IMR-90 (cell line): ENCODE results near the gene NOM1. TPM values are rescaled to one million over a fixed set of nuclear protein-coding genes. Genes with fewer than 3 reads are reported as not detected.

Source experiments
- ATAC-seq: fragments of 200-7000 bp; cut with Tn5 transposase; 2 replicates; pipeline ENCODE4 v1.9.1; 2020; ENCODE audit warnings: low read depth, mild to moderate bottlenecking, moderate library complexity
- BruUV-seq: library from RNA; stranded (reverse); fragments of 400-500 nt; replicated peaks from 2 replicates; lab custom pipeline; 2021; lab: Mats Ljungman, UMichigan
- CTCF ChIA-PET: fragments of 300-600 bp; formaldehyde crosslinking; extraction: SDS; loops from one replicate; lab custom pipeline; 2021; ENCODE audit warnings: antibody characterized with exemption; lab: Yijun Ruan, JAX
- POLR2A ChIA-PET: fragments of 300-600 bp; sonication (Branson Sonifier 250); formaldehyde crosslinking; loops from one replicate; lab custom pipeline; 2022; ENCODE audit warnings: antibody characterized with exemption; ENCODE audit not compliant: unreplicated experiment; lab: Charles Lee
- DNase-seq: peaks from one replicate; pipeline ENCODE4 v3.0.0; 2013
- H2AFZ ChIP-seq: replicated peaks from 2 replicates; pipeline ENCODE3; 2013; ENCODE audit warnings: low read length, mild to moderate bottlenecking; ENCODE audit not compliant: poor library complexity
- H2AK5ac ChIP-seq: 2 replicates; pipeline ENCODE4 v1.6.1; 2013; ENCODE audit warnings: low read depth, low read length, inconsistent platforms
- H2AK9ac ChIP-seq: replicated peaks from 2 replicates; pipeline ENCODE3; 2013; ENCODE audit warnings: mild to moderate bottlenecking, low read depth, low read length, moderate library complexity; ENCODE audit not compliant: poor library complexity
- H2BK120ac ChIP-seq: 2 replicates; pipeline ENCODE4 v1.6.1; 2013; ENCODE audit warnings: low read depth, low read length, inconsistent platforms
- H2BK15ac ChIP-seq: 3 replicates; pipeline ENCODE4 v1.6.1; 2013; ENCODE audit warnings: low read depth, low read length, inconsistent platforms
- H2BK20ac ChIP-seq: 2 replicates; pipeline ENCODE4 v1.6.1; 2013; ENCODE audit warnings: low read depth, mild to moderate bottlenecking, inconsistent platforms, low read length, moderate library complexity
- H2BK5ac ChIP-seq: 2 replicates; pipeline ENCODE4 v1.6.1; 2013; ENCODE audit warnings: mild to moderate bottlenecking, low read depth, low read length, inconsistent platforms; ENCODE audit not compliant: poor library complexity, severe bottlenecking
- H3K14ac ChIP-seq: replicated peaks from 2 replicates; pipeline ENCODE4 v1.6.1; 2013; ENCODE audit warnings: low read depth, low read length, inconsistent platforms
- H3K18ac ChIP-seq: 2 replicates; pipeline ENCODE4 v1.6.1; 2013; ENCODE audit warnings: low read depth, low read length, control low read depth
- H3K23ac ChIP-seq: 2 replicates; pipeline ENCODE4 v1.6.1; 2013; ENCODE audit warnings: low read depth, low read length, inconsistent platforms
- H3K27ac ChIP-seq: 2 replicates; pipeline ENCODE4 v1.5.1; 2013; ENCODE audit warnings: mild to moderate bottlenecking, control low read depth, low read length; ENCODE audit not compliant: insufficient read depth
- H3K27me3 ChIP-seq: 2 replicates; pipeline ENCODE4 v1.6.1; 2013; ENCODE audit warnings: low read length; ENCODE audit not compliant: control insufficient read depth, insufficient read depth
- H3K36me3 ChIP-seq: 2 replicates; pipeline ENCODE4 v1.6.1; 2013; ENCODE audit warnings: low read length, mixed read lengths; ENCODE audit not compliant: control insufficient read depth, insufficient read depth
- H3K4ac ChIP-seq: 2 replicates; pipeline ENCODE4 v1.6.1; 2013; ENCODE audit warnings: low read depth, low read length, inconsistent platforms
- H3K4me1 ChIP-seq: 2 replicates; pipeline ENCODE4 v1.6.1; 2013; ENCODE audit warnings: low read length, mixed read lengths; ENCODE audit not compliant: control insufficient read depth, insufficient read depth
- H3K4me2 ChIP-seq: 2 replicates; pipeline ENCODE4 v1.6.1; 2013; ENCODE audit warnings: low read depth, mild to moderate bottlenecking, control low read depth, low read length, moderate library complexity
- H3K4me3 ChIP-seq: 2 replicates; pipeline ENCODE4 v1.5.1; 2013; ENCODE audit warnings: low read depth, mild to moderate bottlenecking, control low read depth, low read length, moderate library complexity; ENCODE audit not compliant: insufficient read depth
- H3K56ac ChIP-seq: 2 replicates; pipeline ENCODE4 v1.6.1; 2013; ENCODE audit warnings: low read length, inconsistent platforms; ENCODE audit not compliant: insufficient read depth; ENCODE audit errors: extremely low read depth
- H3K79me1 ChIP-seq, 2 experiments: 2 replicates each; pipeline ENCODE4 v1.6.1; 2013; ENCODE audit warnings: low read length in 2 of 2, inconsistent platforms in 1 of 2, low read depth in 1 of 2
- H3K9ac ChIP-seq: 2 replicates; pipeline ENCODE4 v1.6.1; 2013; ENCODE audit warnings: low read depth, low read length, control low read depth
- H3K9me1 ChIP-seq: 2 replicates; pipeline ENCODE4 v1.6.1; 2013; ENCODE audit warnings: low read length, inconsistent platforms; ENCODE audit not compliant: insufficient read depth
- H3K9me3 ChIP-seq: 2 replicates; pipeline ENCODE4 v1.6.1; 2013; ENCODE audit warnings: low read length; ENCODE audit not compliant: control insufficient read depth, insufficient read depth
- H4K20me1 ChIP-seq: 2 replicates; pipeline ENCODE4 v1.6.1; 2013; ENCODE audit warnings: low read length, inconsistent platforms; ENCODE audit not compliant: insufficient read depth
- H4K5ac ChIP-seq: 2 replicates; pipeline ENCODE4 v1.6.1; 2013; ENCODE audit warnings: mild to moderate bottlenecking, low read depth, low read length, control low read depth
- H4K8ac ChIP-seq, 2 experiments: 2 replicates each; pipeline ENCODE4 v1.6.1; 2013; ENCODE audit warnings: low read depth in 2 of 2, low read length in 2 of 2, control low read depth in 1 of 2, inconsistent platforms in 1 of 2
- H4K91ac ChIP-seq: 2 replicates; pipeline ENCODE4 v1.6.1; 2013; ENCODE audit warnings: low read depth, low read length, inconsistent platforms; ENCODE audit not compliant: insufficient read depth
- BHLHE40 ChIP-seq: fragments of 150-350 bp; IDR thresholded peaks from 2 replicates; pipeline ENCODE4 v1.6.1; 2016; ENCODE audit warnings: mild to moderate bottlenecking, low read depth, low read length
- CEBPB ChIP-seq: IDR thresholded peaks from 2 replicates; pipeline ENCODE4 v1.6.1; 2012; ENCODE audit warnings: low read depth, low read length, improper control_type of control experiment
- CHD1 ChIP-seq: IDR thresholded peaks from 2 replicates; pipeline ENCODE4 v1.6.1; 2012; ENCODE audit warnings: low read depth, low read length, improper control_type of control experiment
- CTCF ChIP-seq: conservative IDR thresholded peaks from 2 replicates; pipeline ENCODE4 v1.5.1; 2012; ENCODE audit warnings: mild to moderate bottlenecking, low read depth, low read length, improper control_type of control experiment
- ELK1 ChIP-seq: fragments of 150-350 bp; IDR thresholded peaks from 2 replicates; pipeline ENCODE4 v1.6.1; 2016; ENCODE audit warnings: low read depth, mild to moderate bottlenecking, low read length, moderate library complexity, borderline replicate concordance
- FOS ChIP-seq: fragments of 150-350 bp; IDR thresholded peaks from 2 replicates; pipeline ENCODE4 v1.6.1; 2016; ENCODE audit warnings: low read depth, low read length
- MAFK ChIP-seq: IDR thresholded peaks from 2 replicates; pipeline ENCODE4 v1.6.1; 2012; ENCODE audit warnings: low read depth, low read length, improper control_type of control experiment
- MAZ ChIP-seq: IDR thresholded peaks from 2 replicates; pipeline ENCODE4 v1.6.1; 2012; ENCODE audit warnings: low read depth, mild to moderate bottlenecking, low read length, improper control_type of control experiment, moderate library complexity, borderline replicate concordance
- MXI1 ChIP-seq: IDR thresholded peaks from 2 replicates; pipeline ENCODE4 v1.6.1; 2012; ENCODE audit warnings: low read depth, mild to moderate bottlenecking, low read length, moderate library complexity, borderline replicate concordance
- NFE2L2 ChIP-seq: fragments of 150-350 bp; IDR thresholded peaks from 2 replicates; pipeline ENCODE4 v1.6.1; 2016; ENCODE audit warnings: low read depth, mild to moderate bottlenecking, low read length
- POLR2A ChIP-seq: IDR thresholded peaks from 2 replicates; pipeline ENCODE4 v1.6.1; 2012; ENCODE audit warnings: mild to moderate bottlenecking, low read depth, low read length
- RAD21 ChIP-seq: IDR thresholded peaks from 2 replicates; pipeline ENCODE4 v1.6.1; 2012; ENCODE audit warnings: low read length, improper control_type of control experiment
- RCOR1 ChIP-seq: IDR thresholded peaks from 2 replicates; pipeline ENCODE4 v1.6.1; 2012; ENCODE audit warnings: mild to moderate bottlenecking, low read length, improper control_type of control experiment; ENCODE audit not compliant: insufficient replicate concordance
- RFX5 ChIP-seq: IDR thresholded peaks from 2 replicates; pipeline ENCODE4 v1.8.0; 2012; ENCODE audit warnings: low read depth, mild to moderate bottlenecking, low read length, moderate library complexity
- SMC3 ChIP-seq: fragments of 150-350 bp; IDR thresholded peaks from 2 replicates; pipeline ENCODE4 v1.6.1; 2016; ENCODE audit warnings: low read depth, mild to moderate bottlenecking, antibody characterized with exemption, low read length, moderate library complexity
- USF2 ChIP-seq: fragments of 150-350 bp; IDR thresholded peaks from 2 replicates; pipeline ENCODE4 v1.6.1; 2017; ENCODE audit warnings: mild to moderate bottlenecking, antibody characterized with exemption, low read length, low read depth
- WGBS, 2 experiments: methylation state at CpG; one replicate each; pipeline versions ENCODE4 v1.1.5 to v1.1.7; 2013; ENCODE audit warnings: missing lambda C conversion rate in 2 of 2; ENCODE audit not compliant: insufficient read length in 1 of 2; ENCODE audit errors: extremely low coverage in 2 of 2; 5-methylcytosine and 5-hydroxymethylcytosine counted together
- dilution Hi-C: fragments of 300-500 bp; cut with HindIII; formaldehyde crosslinking; loops from one replicate; pipeline ENCODE4 v1.14.3; 2018; ENCODE audit warnings: low sequenced_read_pairs; ENCODE audit not compliant: unreplicated experiment
- in situ Hi-C: fragments of 300-500 bp; cut with MboI; formaldehyde crosslinking; loops from 3 replicates; pipeline ENCODE4 v1.14.3; 2019; ENCODE audit warnings: low sequenced_read_pairs, inconsistent platforms, mixed read lengths
- intact Hi-C: fragments of 100-400 bp; cut with micrococcal nuclease; formaldehyde crosslinking; loops from 2 replicates; pipeline ENCODE4 v1.10.0; 2022
- polyA plus RNA-seq, 3 experiments: library from polyadenylated mRNA; depleted of rRNA; stranded (reverse); fragments of >200 nt; gene quantifications; 2 replicates each; pipeline ENCODE4 v1.2.3, GENCODE V29; 2012; ENCODE audit warnings: low replicate concordance in 1 of 3
- total RNA-seq: library from RNA; depleted of rRNA; stranded (reverse); fragments of >200 nt; gene quantifications from 2 replicates; pipeline ENCODE4 v1.2.3, GENCODE V29; 2012

Gene NOM1
- total and polyA plus RNA-seq, 2 of the 4 experiments (the other 2 are of a cell fraction): 15.3 to 15.4 TPM

- Histone ChIP-seq H2BK5ac (no peak overlapping the region), H4K91ac (no peak overlapping the region), H3K56ac (no peak overlapping the region), H3K4ac (no peak overlapping the region), H2AK5ac (no peak overlapping the region), H2AFZ (no peak overlapping the region), H3K18ac (no peak overlapping the region), H2BK120ac (no peak overlapping the region), H4K8ac (no peak overlapping the region), H3K23ac (no peak overlapping the region), H3K4me2 (no peak overlapping the region), H2BK15ac (no peak overlapping the region), H3K27ac (no peak overlapping the region), H2BK20ac (no peak overlapping the region), H3K14ac (no peak overlapping the region), H3K4me1 (no peaks in the 10 kb centered on the region), H3K27me3 (no peaks in the 10 kb centered on the region), H4K5ac (no peak overlapping the region), H4K20me1 (peaks cover 10% of the 10 kb centered on the region), H3K4me3 (no peak overlapping the region), H3K36me3 (peaks cover 75% of the 10 kb centered on the region), H3K9me1 (no peaks in the 10 kb centered on the region), H3K79me1 (peaks cover under 1 to 24% of the 10 kb centered on the region in 2 experiments; a peak in 3 of 4 replicates), H3K9me3 (no peaks in the 10 kb centered on the region), H2AK9ac (no peak overlapping the region), H3K9ac (no peak overlapping the region)
- ChIA-PET CTCF (no interaction called here), POLR2A (no interaction called here)
- TF ChIP-seq NFE2L2 (no peak), ELK1 (no peak), USF2 (no peak), MAFK (no peak), FOS (no peak), SMC3 (no peak), CTCF (no peak), RAD21 (no peak), BHLHE40 (no peak), RFX5 (no peak), MAZ (no peak), POLR2A (no peak), CEBPB (no peak), RCOR1 (no peak), CHD1 (no peak), MXI1 (no peak)
- whole genome bisulfite sequencing, 2 experiments: 97% methylated on average over 9 of the region's 12 CpGs; no CpG with 5 or more reads in 1 of the 2 experiments
- no TSS peak for BruUV-seq
- DNase-seq: no peak
- dilution Hi-C loops: no loop called here
- ATAC-seq: no peak
- in situ Hi-C loops: loop anchor here (25.0 kb wide), 3 partner anchors 174 to 424 kb away; partner anchors contain the start of gene UBE3C
- intact Hi-C loops: loop anchor here (10.0 kb wide), 1 partner anchor 411 kb away; no protein-coding TSS in a partner anchor
Measured at GRCh38 chr7:156963472-156963871, 14.0 kb downstream of the NOM1 start.
